Vagina (tissue), 2 donors: ENCODE results near the gene ISM1. TPM values are rescaled to one million over a fixed set of nuclear protein-coding genes. Genes with fewer than 3 reads are reported as not detected.

Experiments used
- DNase-seq, 2 donors: peaks; one replicate each; pipeline ENCODE4 v3.0.0-alpha.2; 2017; ENCODE audit errors: extremely low spot score in 2 of 2
- H3K27ac ChIP-seq: fragments of 200-600 bp; sonication (generic); one replicate; pipeline ENCODE4 v1.5.1; 2019
- H3K27me3 ChIP-seq: fragments of 200-600 bp; sonication (generic); one replicate; pipeline ENCODE4 v1.5.1; 2019
- H3K36me3 ChIP-seq, 2 donors: fragments of 200-600 bp; sonication (generic); one replicate each; pipeline ENCODE4 v1.5.1; 2017 to 2019
- H3K4me1 ChIP-seq: fragments of 200-600 bp; sonication (generic); one replicate; pipeline ENCODE4 v1.5.1; 2019
- H3K4me3 ChIP-seq, 2 donors: fragments of 200-600 bp; sonication (generic); 1 replicate in 1 of 2; 2 replicates in 1 of 2; pipeline ENCODE4 v1.5.1; 2016 to 2019
- H3K9me3 ChIP-seq: fragments of 200-600 bp; sonication (generic); one replicate; pipeline ENCODE4 v1.5.1; 2019
- POLR2A ChIP-seq, 2 donors: fragments of 450-650 bp; IDR thresholded peaks; one replicate each; pipeline ENCODE4 v1.6.1; 2017; ENCODE audit warnings: antibody characterized with exemption in 2 of 2, mild to moderate bottlenecking in 2 of 2, moderate library complexity in 2 of 2
- POLR2AphosphoS5 ChIP-seq, 2 donors: sonication (generic); formaldehyde crosslinking; IDR thresholded peaks; one replicate each; pipeline ENCODE4 v1.9.0; 2017; ENCODE audit warnings: antibody characterized with exemption in 2 of 2, mild to moderate bottlenecking in 2 of 2, low read depth in 1 of 2; ENCODE audit not compliant: insufficient read depth in 1 of 2
- intact Hi-C: fragments of 100-400 bp; cut with DNase I; formaldehyde crosslinking; loops from one replicate; pipeline ENCODE4 v1.15.1; 2023
- total RNA-seq: library from RNA; depleted of rRNA; stranded (reverse); fragments of >200 nt; gene quantifications from one replicate; pipeline ENCODE4 v1.2.3, GENCODE V29; 2016
- TF ChIP-seq, protein P1 (sequence below), 3 experiments: fragments of 450-650 bp in 2 of 3; fragments of 200-600 bp in 1 of 3; sonication (generic) in 1 of 3; IDR thresholded peaks; one replicate each; pipeline ENCODE4 v1.5.1; 2017 to 2019; ENCODE audit warnings: antibody characterized with exemption in 3 of 3, mild to moderate bottlenecking in 2 of 3, moderate library complexity in 2 of 3

ISM1 gene
- total RNA-seq, 1 donor from 2014 or later = 14.5 TPM

DNA sequence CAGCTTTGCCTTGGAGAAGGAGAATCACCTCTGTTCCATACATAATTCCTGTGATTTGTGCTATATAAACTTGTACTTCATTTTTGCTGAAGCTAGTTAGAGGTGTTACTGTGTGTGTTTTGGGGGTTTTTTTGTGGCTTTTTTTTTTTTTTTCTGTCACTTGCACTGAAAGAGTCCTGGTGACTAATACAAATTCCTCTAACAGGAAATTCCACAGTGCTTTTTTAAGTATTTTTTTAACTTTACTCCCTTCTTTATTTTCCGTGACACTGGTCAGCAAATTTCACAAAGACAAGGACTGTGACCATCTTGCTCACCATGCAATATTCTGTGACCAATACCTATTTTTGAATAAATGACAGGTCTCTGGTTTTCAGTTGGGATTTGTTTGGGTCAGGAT, 110.5 kb downstream of the ISM1 start:
- no peak for DNase-seq
- Histone ChIP-seq H3K4me3 (no peak overlapping the region), H3K4me1 (no peaks in the 10 kb centered on the region), H3K9me3 (no peaks in the 10 kb centered on the region), H3K27me3 (no peaks in the 10 kb centered on the region), H3K36me3 (no peaks in the 10 kb centered on the region), H3K27ac (no peak overlapping the region)
- TF ChIP-seq, protein P1, sequence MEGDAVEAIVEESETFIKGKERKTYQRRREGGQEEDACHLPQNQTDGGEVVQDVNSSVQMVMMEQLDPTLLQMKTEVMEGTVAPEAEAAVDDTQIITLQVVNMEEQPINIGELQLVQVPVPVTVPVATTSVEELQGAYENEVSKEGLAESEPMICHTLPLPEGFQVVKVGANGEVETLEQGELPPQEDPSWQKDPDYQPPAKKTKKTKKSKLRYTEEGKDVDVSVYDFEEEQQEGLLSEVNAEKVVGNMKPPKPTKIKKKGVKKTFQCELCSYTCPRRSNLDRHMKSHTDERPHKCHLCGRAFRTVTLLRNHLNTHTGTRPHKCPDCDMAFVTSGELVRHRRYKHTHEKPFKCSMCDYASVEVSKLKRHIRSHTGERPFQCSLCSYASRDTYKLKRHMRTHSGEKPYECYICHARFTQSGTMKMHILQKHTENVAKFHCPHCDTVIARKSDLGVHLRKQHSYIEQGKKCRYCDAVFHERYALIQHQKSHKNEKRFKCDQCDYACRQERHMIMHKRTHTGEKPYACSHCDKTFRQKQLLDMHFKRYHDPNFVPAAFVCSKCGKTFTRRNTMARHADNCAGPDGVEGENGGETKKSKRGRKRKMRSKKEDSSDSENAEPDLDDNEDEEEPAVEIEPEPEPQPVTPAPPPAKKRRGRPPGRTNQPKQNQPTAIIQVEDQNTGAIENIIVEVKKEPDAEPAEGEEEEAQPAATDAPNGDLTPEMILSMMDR (IDR thresholded peaks at IDR 0.05) = no peak
- TF ChIP-seq POLR2AphosphoS5 (IDR thresholded peaks at IDR 0.05; ENCODE audit: insufficient read depth in 1 of 2, low read depth in 1 of 2) (no peak), POLR2A (IDR thresholded peaks at IDR 0.05) (no peak)
- intact Hi-C loops = no loop called here

DNA sequence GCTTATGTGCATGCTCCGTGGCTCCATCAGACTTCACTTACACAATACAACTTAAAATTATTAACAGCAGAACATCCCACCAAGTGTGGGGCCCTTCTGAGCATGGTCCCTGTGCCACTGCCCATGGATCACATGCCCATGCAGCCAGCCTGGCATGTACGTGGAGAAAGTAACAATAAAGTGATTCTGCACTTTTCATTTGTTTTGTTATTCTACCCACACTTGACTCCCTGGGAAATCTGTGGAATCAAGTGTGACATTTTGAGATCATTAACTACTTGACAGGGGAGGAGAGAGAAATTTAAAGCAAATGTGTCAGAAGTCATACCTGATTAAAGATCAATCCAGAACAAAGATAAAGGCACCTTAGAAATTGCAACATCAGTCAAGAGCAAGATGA, 112.0 kb downstream of the ISM1 start:
- DNase-seq = no peak
- TF ChIP-seq POLR2A (IDR thresholded peaks at IDR 0.05) (no peak), POLR2AphosphoS5 (IDR thresholded peaks at IDR 0.05; ENCODE audit: insufficient read depth in 1 of 2, low read depth in 1 of 2) (no peak)
- TF ChIP-seq, protein P1 (IDR thresholded peaks at IDR 0.05) = no peak
- intact Hi-C loops = no loop called here

DNA sequence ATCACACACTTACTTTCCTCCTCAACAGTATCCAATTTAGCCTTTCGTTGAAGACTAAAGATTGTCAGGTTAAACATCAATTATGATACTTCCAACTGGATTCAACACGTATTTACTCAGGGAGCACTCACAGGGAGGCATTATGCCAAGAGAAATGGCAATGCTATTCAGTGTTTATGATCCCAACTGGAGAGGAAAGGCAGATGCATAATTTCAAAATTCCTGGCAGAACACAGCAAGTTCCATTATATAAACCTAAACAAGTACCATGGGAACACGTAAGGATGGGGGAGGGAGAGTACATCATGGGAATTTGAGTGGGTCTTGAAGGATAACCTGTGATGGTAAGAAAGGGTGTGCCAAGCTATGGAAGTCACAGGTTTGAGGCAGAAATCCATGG, 112.7 kb downstream of the ISM1 start:
- Histone ChIP-seq H3K27ac (no peak overlapping the region), H3K9me3 (no peaks in the 10 kb centered on the region), H3K36me3 (no peaks in the 10 kb centered on the region), H3K27me3 (no peaks in the 10 kb centered on the region), H3K4me1 (no peaks in the 10 kb centered on the region), H3K4me3 (no peak overlapping the region)
- intact Hi-C loops = no loop called here
- TF ChIP-seq POLR2AphosphoS5 (IDR thresholded peaks at IDR 0.05; ENCODE audit: insufficient read depth in 1 of 2, low read depth in 1 of 2) = no peak
- TF ChIP-seq, protein P1 (IDR thresholded peaks at IDR 0.05) = no peak
- no peak for DNase-seq

More for the DNA sequence above, 112.0 kb downstream of the ISM1 start:
- Histone ChIP-seq H3K27ac (no peak overlapping the region), H3K9me3 (no peaks in the 10 kb centered on the region), H3K4me3 (no peak overlapping the region), H3K27me3 (no peaks in the 10 kb centered on the region), H3K36me3 (no peaks in the 10 kb centered on the region), H3K4me1 (no peaks in the 10 kb centered on the region)

DNA sequence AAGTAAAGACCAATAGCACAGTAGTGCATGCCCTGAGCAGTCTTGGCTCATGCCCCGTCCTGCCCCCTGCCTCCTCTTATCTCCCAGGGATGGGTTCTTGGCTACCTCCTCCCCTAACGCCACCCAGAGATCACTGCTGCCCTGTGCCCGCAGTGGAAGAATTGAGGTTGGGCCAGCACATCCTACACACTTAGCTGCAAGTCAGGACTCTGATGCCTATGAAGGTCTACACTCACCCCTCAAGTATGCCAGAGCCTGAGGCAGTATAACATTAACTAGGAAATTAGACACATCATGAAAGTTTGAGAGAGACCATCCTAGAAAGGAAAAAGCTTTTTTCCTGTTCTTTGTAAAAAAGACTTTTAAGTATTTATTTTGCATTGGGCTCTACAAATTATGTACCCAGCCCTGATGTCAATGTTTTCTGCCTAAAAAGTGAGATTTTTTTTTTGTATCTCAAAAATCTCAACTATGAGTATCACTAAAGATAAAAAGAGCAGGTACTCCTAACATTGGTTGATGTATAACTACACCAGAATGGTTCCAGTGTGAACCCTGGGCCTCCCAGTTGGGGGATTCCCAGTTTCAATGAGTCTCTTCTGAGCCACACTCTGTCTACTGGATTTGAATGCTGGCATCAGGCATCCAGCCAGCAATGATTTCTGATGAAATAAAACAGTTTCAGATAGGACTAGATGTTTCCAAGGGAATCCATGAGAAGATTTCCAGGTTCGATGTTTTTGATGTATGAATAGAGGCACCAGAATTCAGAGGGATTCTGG, 115.4 kb downstream of the ISM1 start:
- no peaks in the 10 kb centered on the region for H3K36me3 ChIP-seq
- H3K27me3 ChIP-seq = no peaks in the 10 kb centered on the region
- TF ChIP-seq POLR2AphosphoS5 (IDR thresholded peaks at IDR 0.05; ENCODE audit: insufficient read depth in 1 of 2, low read depth in 1 of 2) = no peak
- TF ChIP-seq POLR2A (IDR thresholded peaks at IDR 0.05) = no peak
- TF ChIP-seq, protein P1 (IDR thresholded peaks at IDR 0.05) = no peak
- no peaks in the 10 kb centered on the region for H3K4me1 ChIP-seq
- H3K4me3 ChIP-seq = no peak overlapping the region
- no peak for DNase-seq
- intact Hi-C loops = no loop called here
- H3K9me3 ChIP-seq = no peaks in the 10 kb centered on the region
- H3K27ac ChIP-seq = no peak overlapping the region

DNA sequence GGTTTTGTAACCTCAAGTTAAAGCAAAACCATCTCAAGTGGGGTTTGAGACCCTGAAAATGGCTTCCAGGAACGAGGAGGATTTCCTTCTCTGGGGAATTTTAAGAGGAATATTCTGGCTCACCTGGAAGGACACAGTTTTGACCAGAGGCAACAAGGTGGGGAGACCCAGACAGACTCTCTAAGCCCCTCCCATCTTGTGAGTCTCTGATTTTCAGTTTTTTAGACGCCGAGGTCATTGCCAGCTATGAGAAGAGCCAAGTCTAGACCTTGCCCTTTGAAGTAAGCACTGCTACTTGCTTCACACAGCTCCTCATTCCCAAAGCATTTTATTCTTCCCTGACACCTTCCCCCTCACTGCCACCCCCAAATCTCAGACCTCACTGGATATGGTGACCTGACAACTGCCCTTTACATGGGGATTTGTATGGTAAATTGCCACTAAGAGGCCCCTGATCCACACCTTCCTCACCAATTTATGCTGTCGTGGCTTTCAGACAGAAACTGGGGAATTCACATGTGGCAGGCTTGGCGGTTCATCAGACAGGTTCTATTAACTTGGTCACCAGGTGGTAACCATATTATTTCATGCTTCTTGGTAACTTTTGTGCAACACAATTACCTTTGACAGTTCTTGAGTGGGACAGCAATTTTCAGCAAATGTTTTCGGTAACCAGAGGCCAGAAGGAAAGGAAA, 116.2 kb downstream of the ISM1 start:
- Histone ChIP-seq H3K4me1 (peaks cover 7% of the 10 kb centered on the region), H3K27me3 (no peaks in the 10 kb centered on the region), H3K27ac (no peak overlapping the region), H3K9me3 (no peaks in the 10 kb centered on the region), H3K4me3 (no peak overlapping the region), H3K36me3 (no peaks in the 10 kb centered on the region)
- no peak for DNase-seq
- intact Hi-C loops = no loop called here
- TF ChIP-seq, protein P1 (IDR thresholded peaks at IDR 0.05) = no peak
- TF ChIP-seq POLR2AphosphoS5 (IDR thresholded peaks at IDR 0.05; ENCODE audit: insufficient read depth in 1 of 2, low read depth in 1 of 2) (no peak), POLR2A (IDR thresholded peaks at IDR 0.05) (no peak)
